ENCODE results near the gene CHRD. TPM values are rescaled to one million over a fixed set of nuclear protein-coding genes. Genes with fewer than 3 reads are reported as not detected.

The CHRD gene
- total and polyA plus RNA-seq, 4 donors = 11.4 to 23.7 (median 17.8) TPM

DNA sequence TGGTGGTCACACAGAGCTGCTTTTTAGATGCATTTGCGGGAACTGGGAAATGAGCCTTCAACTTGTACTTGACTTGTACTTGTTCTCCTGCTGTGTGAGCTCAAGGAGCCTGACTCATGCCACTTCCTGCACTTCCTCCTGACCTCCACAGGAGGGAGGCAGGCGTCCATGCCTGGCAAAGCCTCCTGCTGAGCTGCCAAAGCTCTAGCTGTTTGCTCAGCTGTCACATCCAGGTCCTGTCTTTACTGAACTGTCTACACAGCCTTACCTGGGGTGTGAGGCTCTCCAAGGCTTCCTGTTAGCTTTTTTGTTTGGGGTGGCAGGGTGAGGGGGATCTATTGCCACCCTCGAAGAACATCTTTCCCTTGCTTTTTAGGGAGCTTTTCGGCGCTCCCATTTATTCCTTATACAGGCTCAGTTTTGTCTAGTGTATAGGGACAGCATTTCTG is 8.3 kb upstream of the CHRD start:
- peaks cover 32% of the 10 kb centered on the region for H3K36me3 ChIP-seq (ENCODE audit: control insufficient read depth, insufficient read depth, low read length)
- no peaks in the 10 kb centered on the region for H3K9me3 ChIP-seq (ENCODE audit: control insufficient read depth, insufficient read depth, low read length)
- peaks cover 21% of the 10 kb centered on the region for H3K4me1 ChIP-seq (ENCODE audit: control insufficient read depth, insufficient read depth, low read length)
- H3K27me3 ChIP-seq (ENCODE audit: control insufficient read depth, insufficient read depth, low read length) = no peaks in the 10 kb centered on the region
- 6% methylated on average over 2 of the region's 5 CpGs for WGBS (ENCODE audit: insufficient coverage)
- DNase-seq (ENCODE audit: low read depth in 4 of 6, low spot score in 6 of 6) = peak in 5 of 6 donors; percentile 70 to 95 (median 76)
- no peak overlapping the region for H3K4me3 ChIP-seq (ENCODE audit: low read depth, low read length)
- no peak overlapping the region for H3K27ac ChIP-seq (ENCODE audit: low read depth, low read length)

DNA sequence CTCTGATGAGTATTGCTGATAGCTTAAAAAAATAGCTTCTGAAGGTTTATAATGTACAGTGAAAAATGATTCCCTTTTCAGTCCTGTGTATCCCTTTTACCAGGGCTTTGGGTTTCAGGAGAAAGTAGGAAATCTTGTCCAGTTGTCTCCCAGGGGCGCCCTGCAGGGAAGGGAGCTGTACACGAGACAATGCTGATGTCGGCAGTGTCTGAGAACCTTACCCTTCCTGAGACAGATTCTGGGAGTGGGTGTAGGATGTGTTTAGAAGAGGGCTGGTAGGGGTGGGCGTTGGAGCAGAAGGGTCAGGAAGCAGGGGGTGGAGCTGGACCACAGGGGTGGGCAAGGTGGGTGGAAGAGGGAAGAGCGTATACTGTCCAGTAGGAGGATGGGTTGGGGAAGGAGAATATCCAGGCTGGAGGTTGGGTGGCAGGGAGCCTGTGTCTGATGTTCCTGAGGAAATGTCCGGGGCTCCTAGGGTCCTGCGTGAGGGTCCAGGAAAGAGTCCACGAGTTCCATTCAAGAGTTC is 7.5 kb upstream of the CHRD start:
- Histone ChIP-seq H3K36me3 (ENCODE audit: control insufficient read depth, insufficient read depth, low read length) (peaks cover 24% of the 10 kb centered on the region), H3K27me3 (ENCODE audit: control insufficient read depth, insufficient read depth, low read length) (peaks cover 3% of the 10 kb centered on the region), H3K9me3 (ENCODE audit: control insufficient read depth, insufficient read depth, low read length) (no peaks in the 10 kb centered on the region), H3K4me1 (ENCODE audit: control insufficient read depth, insufficient read depth, low read length) (peaks cover 22% of the 10 kb centered on the region), H3K27ac (ENCODE audit: low read depth, low read length) (no peak overlapping the region), H3K4me3 (ENCODE audit: low read depth, low read length) (no peak overlapping the region)
- 76% methylated on average over 8 of the region's 8 CpGs for WGBS (ENCODE audit: insufficient coverage)
- DNase-seq (ENCODE audit: low read depth in 4 of 6, low spot score in 6 of 6) = no peak

DNA sequence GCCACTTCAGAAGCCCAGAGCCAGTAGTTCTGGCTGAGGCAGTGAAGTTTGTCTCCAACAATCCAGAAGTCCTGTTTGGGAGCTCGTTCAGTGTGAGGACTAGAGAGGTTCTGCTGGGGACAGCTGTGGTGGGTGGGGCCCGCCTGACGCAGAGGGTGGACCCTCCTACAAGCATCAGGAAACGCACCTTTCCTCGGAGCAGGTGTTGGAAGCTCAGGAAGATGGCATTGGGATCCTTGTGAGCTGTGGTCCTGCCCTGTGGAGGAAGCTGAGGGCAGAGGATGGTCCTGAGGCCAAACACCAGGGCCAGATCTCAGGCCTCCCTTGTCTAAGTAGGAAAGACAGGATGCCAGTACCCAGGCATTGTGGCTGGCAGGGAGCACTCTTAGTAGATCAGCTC is 6.9 kb upstream of the CHRD start:
- Histone ChIP-seq H3K27me3 (ENCODE audit: control insufficient read depth, insufficient read depth, low read length) (peaks cover 3% of the 10 kb centered on the region), H3K4me1 (ENCODE audit: control insufficient read depth, insufficient read depth, low read length) (peaks cover 26% of the 10 kb centered on the region), H3K9me3 (ENCODE audit: control insufficient read depth, insufficient read depth, low read length) (no peaks in the 10 kb centered on the region), H3K36me3 (ENCODE audit: control insufficient read depth, insufficient read depth, low read length) (peaks cover 21% of the 10 kb centered on the region), H3K27ac (ENCODE audit: low read depth, low read length) (no peak overlapping the region), H3K4me3 (ENCODE audit: low read depth, low read length) (no peak overlapping the region)
- 82% methylated on average over 3 of the region's 5 CpGs for WGBS (ENCODE audit: insufficient coverage)
- no peak for DNase-seq (ENCODE audit: low read depth in 4 of 6, low spot score in 6 of 6)

DNA sequence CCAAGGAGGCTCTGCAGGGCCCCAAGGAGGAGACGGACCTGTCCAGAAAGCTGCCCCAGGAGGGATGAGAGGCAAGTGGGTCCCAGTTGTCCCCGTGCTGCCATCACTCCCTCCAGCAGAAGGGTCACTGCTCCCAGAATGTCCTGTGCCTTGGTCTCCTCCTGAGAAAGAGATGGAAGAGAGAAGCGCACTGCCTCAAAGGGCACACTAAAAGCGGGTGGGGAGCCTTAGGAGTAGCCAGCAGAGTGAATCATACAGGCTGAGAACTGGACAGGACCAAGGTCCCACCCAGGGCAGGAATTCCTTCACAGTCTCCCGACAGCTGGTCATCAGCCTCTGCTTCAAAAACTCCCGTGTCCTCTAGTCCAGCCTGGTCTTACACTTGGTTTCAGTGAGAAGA is 6.4 kb upstream of the CHRD start:
- peaks cover 24% of the 10 kb centered on the region for H3K4me1 ChIP-seq (ENCODE audit: control insufficient read depth, insufficient read depth, low read length)
- H3K36me3 ChIP-seq (ENCODE audit: control insufficient read depth, insufficient read depth, low read length) = peaks cover 17% of the 10 kb centered on the region
- 72% methylated on average over 5 of the region's 6 CpGs for WGBS (ENCODE audit: insufficient coverage)
- H3K27ac ChIP-seq (ENCODE audit: low read depth, low read length) = no peak overlapping the region
- DNase-seq (ENCODE audit: low read depth in 4 of 6, low spot score in 6 of 6) = no peak
- H3K27me3 ChIP-seq (ENCODE audit: control insufficient read depth, insufficient read depth, low read length) = peaks cover 3% of the 10 kb centered on the region
- H3K4me3 ChIP-seq (ENCODE audit: low read depth, low read length) = no peak overlapping the region
- H3K9me3 ChIP-seq (ENCODE audit: control insufficient read depth, insufficient read depth, low read length) = no peaks in the 10 kb centered on the region

DNA sequence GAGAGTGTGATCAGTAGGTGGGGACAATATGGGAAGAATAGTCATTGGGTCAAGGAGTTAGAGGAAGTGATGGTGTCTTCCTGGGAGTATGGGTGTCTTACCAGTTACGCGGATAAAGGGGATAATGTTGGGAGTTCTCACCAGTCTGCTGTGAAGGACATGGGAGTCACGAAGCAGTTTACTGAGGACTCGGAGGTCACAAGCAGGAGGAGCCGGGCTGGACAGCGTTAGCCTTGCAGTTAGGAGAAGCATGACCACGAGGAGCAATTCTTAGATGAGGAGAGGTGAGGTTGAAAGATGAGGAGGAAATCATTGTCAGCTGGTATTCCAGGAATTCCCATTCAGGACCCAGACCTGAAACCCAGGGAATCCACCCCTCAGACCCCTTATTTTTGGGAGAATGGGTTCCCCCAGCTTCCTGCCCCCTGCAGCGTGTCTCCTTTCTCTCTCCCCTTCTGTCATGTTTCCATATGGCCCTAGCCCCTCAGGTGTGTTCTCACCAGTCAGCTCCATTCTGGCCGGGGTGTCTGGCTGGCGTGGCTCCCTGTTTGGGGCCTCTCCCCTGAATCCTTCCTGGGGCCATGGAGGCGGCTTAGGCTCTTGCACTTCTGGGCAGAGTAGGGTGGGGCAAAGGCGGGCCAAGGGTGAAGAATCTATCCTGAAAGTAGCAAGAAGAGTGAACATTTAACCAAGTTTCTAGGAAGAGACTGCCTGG is 4.0 kb upstream of the CHRD start:
- Histone ChIP-seq H3K4me1 (ENCODE audit: control insufficient read depth, insufficient read depth, low read length) (peaks cover 28% of the 10 kb centered on the region), H3K27me3 (ENCODE audit: control insufficient read depth, insufficient read depth, low read length) (peaks cover 9% of the 10 kb centered on the region), H3K36me3 (ENCODE audit: control insufficient read depth, insufficient read depth, low read length) (no peaks in the 10 kb centered on the region), H3K9me3 (ENCODE audit: control insufficient read depth, insufficient read depth, low read length) (no peaks in the 10 kb centered on the region), H3K4me3 (ENCODE audit: low read depth, low read length) (no peak overlapping the region), H3K27ac (ENCODE audit: low read depth, low read length) (no peak overlapping the region)
- DNase-seq (ENCODE audit: low read depth in 4 of 6, low spot score in 6 of 6) = no peak
- WGBS (ENCODE audit: insufficient coverage) = 90% methylated on average over 10 of the region's 12 CpGs

DNA sequence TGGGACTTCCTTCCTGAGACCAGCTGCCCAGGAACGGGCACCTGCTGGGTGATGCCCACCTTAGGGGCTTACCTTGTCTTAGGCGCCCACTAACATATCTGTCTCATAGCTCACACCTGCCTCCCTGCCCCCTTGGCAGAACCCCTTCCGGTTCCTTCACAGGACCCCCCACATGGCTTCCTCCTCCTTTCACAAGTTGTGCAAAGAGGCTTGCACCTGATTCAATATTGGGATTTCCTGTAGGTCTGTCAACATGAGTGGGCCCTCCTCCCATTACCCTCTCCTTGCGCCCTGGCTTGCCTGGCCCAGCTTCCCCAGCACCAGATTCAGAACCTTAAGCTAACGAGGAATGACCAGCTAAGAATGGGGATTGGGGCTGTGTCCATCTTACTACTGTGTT is 2.5 kb upstream of the CHRD start:
- Histone ChIP-seq H3K27me3 (ENCODE audit: control insufficient read depth, insufficient read depth, low read length) (peaks cover 14% of the 10 kb centered on the region), H3K4me3 (ENCODE audit: low read depth, low read length) (no peak overlapping the region), H3K27ac (ENCODE audit: low read depth, low read length) (no peak overlapping the region), H3K9me3 (ENCODE audit: control insufficient read depth, insufficient read depth, low read length) (no peaks in the 10 kb centered on the region), H3K36me3 (ENCODE audit: control insufficient read depth, insufficient read depth, low read length) (peaks cover 12% of the 10 kb centered on the region), H3K4me1 (ENCODE audit: control insufficient read depth, insufficient read depth, low read length) (peaks cover 33% of the 10 kb centered on the region)
- WGBS (ENCODE audit: insufficient coverage) = 82% methylated on average over 4 of the region's 5 CpGs
- no peak for DNase-seq (ENCODE audit: low read depth in 4 of 6, low spot score in 6 of 6)

DNA sequence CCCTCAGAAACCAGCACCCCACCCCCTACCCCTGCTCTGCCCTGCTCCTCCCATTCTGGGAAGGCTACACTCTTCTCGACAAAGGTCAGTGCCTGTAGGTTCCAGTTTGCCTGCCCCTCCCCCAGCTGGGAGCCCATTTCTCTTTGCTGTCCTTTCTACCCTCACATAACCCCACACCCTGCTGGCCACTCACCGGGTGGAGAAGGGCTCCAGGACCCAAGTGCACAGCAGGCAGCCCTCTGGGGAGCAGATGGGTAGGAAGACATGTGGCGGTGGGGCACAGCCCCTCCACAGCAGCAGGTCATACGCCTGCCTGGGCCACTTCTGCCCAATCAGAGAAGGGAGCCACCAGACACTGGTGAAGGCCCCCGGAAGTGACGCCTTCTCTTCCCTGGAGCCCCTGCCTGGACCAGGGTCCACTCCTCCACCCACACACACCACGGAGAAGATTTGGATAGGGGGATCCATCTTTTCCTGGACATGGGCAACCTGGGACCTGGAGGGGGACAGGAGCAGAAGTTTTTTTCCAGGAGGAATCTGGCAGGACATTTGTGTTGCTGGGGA is 1.9 kb upstream of the CHRD start, which contains the start of gene THPO:
THPO (minus strand) TSS at position 326 of the 564 bp plus-strand sequence. CDS start 1,948 bp downstream, outside the sequence.
- DNase-seq (ENCODE audit: low read depth in 4 of 6, low spot score in 6 of 6) = no peak
- Histone ChIP-seq H3K36me3 (ENCODE audit: control insufficient read depth, insufficient read depth, low read length) (peaks cover 15% of the 10 kb centered on the region), H3K27ac (ENCODE audit: low read depth, low read length) (peak within 1 kb of the TSS; percentile 25), H3K4me3 (ENCODE audit: low read depth, low read length) (no peak within 1 kb of the TSS), H3K4me1 (ENCODE audit: control insufficient read depth, insufficient read depth, low read length) (peaks cover 30% of the 10 kb centered on the region), H3K9me3 (ENCODE audit: control insufficient read depth, insufficient read depth, low read length) (no peaks in the 10 kb centered on the region), H3K27me3 (ENCODE audit: control insufficient read depth, insufficient read depth, low read length) (peaks cover 14% of the 10 kb centered on the region)
- WGBS (ENCODE audit: insufficient coverage) = 50% methylated on average over 5 of the region's 7 CpGs

DNA sequence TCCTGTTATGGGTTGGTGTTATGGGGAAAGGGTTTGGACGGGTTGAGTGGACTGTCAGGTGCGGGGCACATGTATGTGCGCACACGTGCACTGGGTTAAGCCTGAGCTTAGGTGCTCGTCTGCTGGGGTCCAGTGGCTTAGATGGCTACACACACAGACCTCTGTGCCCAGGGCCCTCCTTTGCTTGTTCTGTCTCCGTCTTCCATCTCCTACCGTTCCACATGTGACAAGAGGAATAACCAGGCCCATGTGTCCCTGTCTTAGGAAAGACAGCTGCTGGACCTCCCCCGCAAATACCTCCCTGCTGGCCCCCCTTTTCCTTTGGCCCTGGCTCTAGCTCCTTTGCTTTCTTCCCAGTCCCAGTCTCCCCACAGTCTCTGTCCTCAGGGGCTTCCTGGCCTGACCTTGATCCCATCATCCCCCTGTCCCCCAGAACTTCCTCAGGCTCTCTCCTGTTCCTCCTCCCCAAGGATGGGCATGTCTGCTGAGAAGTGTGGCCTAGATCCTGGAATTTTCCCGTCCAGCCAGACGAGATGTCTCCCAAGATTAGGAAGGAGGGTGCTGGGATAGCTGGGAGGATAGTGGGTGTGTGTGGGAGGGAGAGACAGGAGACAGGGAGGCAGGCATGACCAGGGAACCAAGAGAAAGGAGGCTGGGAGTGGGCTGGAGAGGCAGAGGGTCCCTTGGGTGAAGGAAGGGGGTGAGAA is 1.1 kb upstream of the CHRD start:
- H3K27ac ChIP-seq (ENCODE audit: low read depth, low read length) = peak overlapping the region; percentile 25
- peaks cover 14% of the 10 kb centered on the region for H3K27me3 ChIP-seq (ENCODE audit: control insufficient read depth, insufficient read depth, low read length)
- peaks cover 30% of the 10 kb centered on the region for H3K4me1 ChIP-seq (ENCODE audit: control insufficient read depth, insufficient read depth, low read length)
- H3K4me3 ChIP-seq (ENCODE audit: low read depth, low read length) = no peak overlapping the region
- DNase-seq (ENCODE audit: low read depth in 4 of 6, low spot score in 6 of 6) = no peak
- peaks cover 22% of the 10 kb centered on the region for H3K36me3 ChIP-seq (ENCODE audit: control insufficient read depth, insufficient read depth, low read length)
- no peaks in the 10 kb centered on the region for H3K9me3 ChIP-seq (ENCODE audit: control insufficient read depth, insufficient read depth, low read length)
- 82% methylated on average over 10 of the region's 10 CpGs for WGBS (ENCODE audit: insufficient coverage)

DNA sequence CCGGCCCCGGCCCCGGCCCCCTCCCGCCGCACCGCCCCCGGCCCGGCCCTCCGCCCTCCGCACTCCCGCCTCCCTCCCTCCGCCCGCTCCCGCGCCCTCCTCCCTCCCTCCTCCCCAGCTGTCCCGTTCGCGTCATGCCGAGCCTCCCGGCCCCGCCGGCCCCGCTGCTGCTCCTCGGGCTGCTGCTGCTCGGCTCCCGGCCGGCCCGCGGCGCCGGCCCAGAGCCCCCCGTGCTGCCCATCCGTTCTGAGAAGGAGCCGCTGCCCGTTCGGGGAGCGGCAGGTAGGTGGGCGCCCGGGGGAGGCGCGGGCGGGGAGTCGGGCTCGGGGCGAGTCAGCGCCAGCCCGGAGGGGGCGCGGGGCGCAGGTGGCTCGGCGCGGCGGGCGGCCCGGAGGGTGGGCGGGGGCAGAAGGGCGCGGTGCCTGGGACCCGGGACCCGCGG is 352 bp downstream of the CHRD start:
- peaks cover 14% of the 10 kb centered on the region for H3K27me3 ChIP-seq (ENCODE audit: control insufficient read depth, insufficient read depth, low read length)
- H3K36me3 ChIP-seq (ENCODE audit: control insufficient read depth, insufficient read depth, low read length) = peaks cover 31% of the 10 kb centered on the region
- H3K27ac ChIP-seq (ENCODE audit: low read depth, low read length) = no peak overlapping the region
- peaks cover 30% of the 10 kb centered on the region for H3K4me1 ChIP-seq (ENCODE audit: control insufficient read depth, insufficient read depth, low read length)
- no peak overlapping the region for H3K4me3 ChIP-seq (ENCODE audit: low read depth, low read length)
- WGBS (ENCODE audit: insufficient coverage) = 0% methylated on average over 47 of the region's 62 CpGs
- no peaks in the 10 kb centered on the region for H3K9me3 ChIP-seq (ENCODE audit: control insufficient read depth, insufficient read depth, low read length)
- DNase-seq (ENCODE audit: low read depth in 4 of 6, low spot score in 6 of 6) = peak in 2 of 6 donors; percentile 74 to 82

Measured in spinal cord (tissue), 10 donors.